H9 (cell line): ENCODE measurements around the gene ACOT6. TPM values are rescaled to one million over a fixed set of nuclear protein-coding genes. Genes with fewer than 3 reads are reported as not detected.
"Not testable (repeated sequence)": the region's sequence is repeated elsewhere in the genome, so short reads cannot be mapped to it uniquely, and the experiment has no call there.

ENCODE experiments used
- DNase-seq: peaks from one replicate; pipeline ENCODE4 v3.0.0-alpha.2; 2017
- H2AFZ ChIP-seq: one replicate; pipeline ENCODE4 v1.6.1; 2013; ENCODE audit warnings: mild to moderate bottlenecking, low read length, control low read depth, moderate library complexity
- H2AK5ac ChIP-seq: 2 replicates; pipeline ENCODE4 v1.6.1; 2013; ENCODE audit warnings: low read length, control low read depth, mixed read lengths; ENCODE audit not compliant: insufficient read length
- H2BK120ac ChIP-seq: one replicate; pipeline ENCODE4 v1.6.1; 2013; ENCODE audit warnings: low read depth, mild to moderate bottlenecking, low read length, control low read depth, inconsistent platforms; ENCODE audit not compliant: poor library complexity, severe bottlenecking
- H2BK12ac ChIP-seq: 2 replicates; pipeline ENCODE4 v1.6.1; 2013; ENCODE audit warnings: low read length, control low read depth, mixed read lengths, low read depth; ENCODE audit not compliant: insufficient read length
- H2BK15ac ChIP-seq: 2 replicates; pipeline ENCODE4 v1.6.1; 2013; ENCODE audit warnings: low read depth, low read length, control low read depth
- H2BK20ac ChIP-seq: one replicate; pipeline ENCODE4 v1.6.1; 2013; ENCODE audit warnings: low read depth, mild to moderate bottlenecking, low read length, control low read depth, inconsistent platforms; ENCODE audit not compliant: poor library complexity, severe bottlenecking
- H2BK5ac ChIP-seq: 2 replicates; pipeline ENCODE4 v1.6.1; 2013; ENCODE audit warnings: low read length, control low read depth, mixed read lengths; ENCODE audit not compliant: insufficient read length
- H3K14ac ChIP-seq: 2 replicates; pipeline ENCODE4 v1.6.1; 2013; ENCODE audit warnings: low read length, control low read depth; ENCODE audit not compliant: insufficient read depth
- H3K18ac ChIP-seq: 2 replicates; pipeline ENCODE4 v1.6.1; 2013; ENCODE audit warnings: low read depth, mild to moderate bottlenecking, mixed read lengths, low read length, control low read depth; ENCODE audit not compliant: insufficient read length
- H3K23ac ChIP-seq: 2 replicates; pipeline ENCODE4 v1.6.1; 2013; ENCODE audit warnings: low read length, control low read depth, mixed read lengths, low read depth; ENCODE audit not compliant: insufficient read length
- H3K23me2 ChIP-seq: 2 replicates; pipeline ENCODE4 v1.6.1; 2013; ENCODE audit warnings: low read depth, mild to moderate bottlenecking, mixed read lengths, low read length, control low read depth; ENCODE audit not compliant: insufficient read length, poor library complexity, severe bottlenecking
- H3K27ac ChIP-seq: 2 replicates; pipeline ENCODE4 v1.5.1; 2013; ENCODE audit warnings: low read length, control low read depth, mixed read lengths, low read depth; ENCODE audit not compliant: insufficient read length
- H3K27me3 ChIP-seq: 2 replicates; pipeline ENCODE4 v1.6.1; 2013; ENCODE audit warnings: low read length, control low read depth, inconsistent platforms; ENCODE audit not compliant: insufficient read depth
- H3K4ac ChIP-seq: 2 replicates; pipeline ENCODE4 v1.6.1; 2013; ENCODE audit warnings: low read depth, mild to moderate bottlenecking, control low read depth, inconsistent platforms, low read length, moderate library complexity
- H3K4me1 ChIP-seq: 2 replicates; pipeline ENCODE4 v1.6.1; 2013; ENCODE audit warnings: low read length, control low read depth, inconsistent platforms; ENCODE audit not compliant: insufficient read depth
- H3K4me2 ChIP-seq: 2 replicates; pipeline ENCODE4 v1.6.1; 2013; ENCODE audit warnings: low read length, control low read depth, mixed read lengths; ENCODE audit not compliant: insufficient read length, insufficient read depth
- H3K56ac ChIP-seq: 2 replicates; pipeline ENCODE4 v1.6.1; 2013; ENCODE audit warnings: low read depth, mild to moderate bottlenecking, mixed read lengths, low read length, control low read depth; ENCODE audit not compliant: insufficient read length
- H3K79me1 ChIP-seq: 2 replicates; pipeline ENCODE4 v1.6.1; 2013; ENCODE audit warnings: low read depth, mild to moderate bottlenecking, moderate library complexity, low read length, control low read depth, inconsistent platforms; ENCODE audit not compliant: insufficient read depth, poor library complexity, severe bottlenecking
- H3K79me2 ChIP-seq: 2 replicates; pipeline ENCODE4 v1.6.1; 2013; ENCODE audit warnings: low read length, control low read depth, inconsistent platforms; ENCODE audit not compliant: insufficient read depth
- H3K9ac ChIP-seq: 2 replicates; pipeline ENCODE4 v1.6.1; 2013; ENCODE audit warnings: low read length, control low read depth, mixed read lengths; ENCODE audit not compliant: insufficient read length; ENCODE audit errors: extremely low read depth
- H3K9me3 ChIP-seq: one replicate; pipeline ENCODE4 v1.6.1; 2013; ENCODE audit warnings: low read depth, low read length, inconsistent platforms; ENCODE audit not compliant: control insufficient read depth
- H3T11ph ChIP-seq: one replicate; pipeline ENCODE4 v1.6.1; 2013; ENCODE audit warnings: mild to moderate bottlenecking, low read length, control low read depth, inconsistent platforms
- H4K20me1 ChIP-seq: one replicate; pipeline ENCODE4 v1.6.1; 2013; ENCODE audit not compliant: control insufficient read depth, insufficient read length, insufficient read depth
- H4K5ac ChIP-seq: 2 replicates; pipeline ENCODE4 v1.6.1; 2013; ENCODE audit warnings: low read depth, mild to moderate bottlenecking, mixed read lengths, low read length, control low read depth; ENCODE audit not compliant: insufficient read length
- H4K8ac ChIP-seq: replicated peaks from 2 replicates; pipeline ENCODE4 v1.6.1; 2013; ENCODE audit warnings: low read length, control low read depth, mixed read lengths, low read depth; ENCODE audit not compliant: insufficient read length
- H4K91ac ChIP-seq: 2 replicates; pipeline ENCODE4 v1.6.1; 2013; ENCODE audit warnings: low read depth, mild to moderate bottlenecking, moderate library complexity, mixed read lengths, low read length, control low read depth; ENCODE audit not compliant: insufficient read length
- H3K27ac Mint-ChIP-seq, 3 experiments: 2 replicates in 2 of 3; 3 replicates in 1 of 3; pipeline ENCODE4 v1.8.0; 2020 to 2021; ENCODE audit warnings: mixed read lengths in 3 of 3, mild to moderate bottlenecking in 1 of 3, moderate library complexity in 1 of 3
- H3K27me3 Mint-ChIP-seq: 2 replicates; pipeline ENCODE4 v1.8.0; 2021; ENCODE audit warnings: low read depth, mild to moderate bottlenecking, moderate library complexity, mixed read lengths
- H3K36me3 Mint-ChIP-seq, 3 experiments: 2 replicates in 2 of 3; 3 replicates in 1 of 3; pipeline ENCODE4 v1.8.0; 2020 to 2021; ENCODE audit warnings: low read depth in 3 of 3, mixed read lengths in 3 of 3; ENCODE audit not compliant: insufficient read depth in 1 of 3
- H3K4me1 Mint-ChIP-seq, 2 experiments: 2 replicates each; pipeline ENCODE4 v1.8.0; 2020; ENCODE audit warnings: mixed read lengths in 2 of 2
- H3K4me3 Mint-ChIP-seq, 2 experiments: 2 replicates in 1 of 2; 3 replicates in 1 of 2; pipeline ENCODE4 v1.8.0; 2020 to 2021; ENCODE audit warnings: mild to moderate bottlenecking in 2 of 2, mixed read lengths in 2 of 2, moderate library complexity in 1 of 2
- H3K9me3 Mint-ChIP-seq, 2 experiments: 2 replicates in 1 of 2; 3 replicates in 1 of 2; pipeline ENCODE4 v1.8.0; 2020; ENCODE audit warnings: mild to moderate bottlenecking in 2 of 2, mixed read lengths in 2 of 2, moderate library complexity in 1 of 2
- WGBS: extraction: QIAGEN DNeasy Blood & Tissue Kit; methylation state at CpG from one replicate; pipeline ENCODE4 v1.1.7; 2013; ENCODE audit warnings: missing lambda C conversion rate, low lambda C conversion rate, mixed read lengths; ENCODE audit not compliant: insufficient read length; ENCODE audit errors: extremely low coverage; 5-methylcytosine and 5-hydroxymethylcytosine counted together
- total RNA-seq: library from RNA; stranded (reverse); gene quantifications from 2 replicates; pipeline ENCODE4 v1.2.1, GENCODE V29; 2021
- TF ChIP-seq, protein P1 (sequence below): fragments of 200-600 bp; sonication (generic); conservative IDR thresholded peaks from 3 replicates; pipeline ENCODE4 v1.8.0; 2021; ENCODE audit warnings: antibody characterized with exemption, mild to moderate bottlenecking

ACOT6 gene
- total RNA-seq, 1 experiment from 2014 or later: not detected

DNA sequence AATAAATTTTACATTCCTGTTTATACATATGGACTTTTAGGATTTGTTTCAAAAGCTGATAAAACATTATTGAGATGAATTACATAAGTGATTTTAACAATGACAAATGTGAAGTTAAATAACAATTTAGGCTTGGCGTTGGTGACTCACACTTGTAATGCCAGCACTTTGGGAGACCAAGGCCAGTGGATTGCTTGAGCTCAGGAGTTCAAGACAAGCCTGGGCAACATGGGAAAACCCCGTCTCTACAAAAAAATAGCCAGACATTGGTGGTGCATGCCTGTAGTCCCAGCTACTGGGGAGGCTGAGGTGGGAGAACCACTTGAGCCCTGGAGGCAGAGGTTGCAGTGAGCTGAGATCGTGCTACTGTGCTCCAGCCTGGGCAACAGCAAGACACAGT, 35.9 kb upstream of the ACOT6 start:
- Histone ChIP-seq H4K20me1 (no peaks in the 10 kb centered on the region), H3K18ac (no peak overlapping the region), H3K4me2 (no peak overlapping the region), H3K23me2 (no peaks in the 10 kb centered on the region), H3K23ac (no peak overlapping the region), H2BK120ac (no peak overlapping the region), H3K4me1 (no peaks in the 10 kb centered on the region), H3K14ac (no peak overlapping the region), H3K56ac (no peak overlapping the region), H4K5ac (no peak overlapping the region), H3K9ac (no peak overlapping the region), H3K27me3 (no peaks in the 10 kb centered on the region), H4K91ac (no peak overlapping the region), H2BK20ac (no peak overlapping the region), H3T11ph (no peak overlapping the region), H2AFZ (no peak overlapping the region), H4K8ac (no peak overlapping the region), H3K79me2 (no peaks in the 10 kb centered on the region), H3K27ac (no peak overlapping the region), H3K79me1 (no peaks in the 10 kb centered on the region), H3K9me3 (no peaks in the 10 kb centered on the region), H2AK5ac (no peak overlapping the region), H2BK5ac (no peak overlapping the region), H2BK15ac (no peak overlapping the region), H3K4ac (no peak overlapping the region), H2BK12ac (no peak overlapping the region)
- H3K27me3 Mint-ChIP-seq: no peaks in the 10 kb centered on the region
- no peak overlapping the region for H3K4me3 Mint-ChIP-seq
- peaks cover 0 to 1% of the 10 kb centered on the region in 2 experiments; a peak in 1 of 4 replicates for H3K4me1 Mint-ChIP-seq
- peaks cover 0 to 16% (median 6%) of the 10 kb centered on the region in 3 experiments; a peak in 5 of 7 replicates for H3K36me3 Mint-ChIP-seq
- no CpG with 5 or more reads among the region's 3 CpGs for WGBS
- no peak for DNase-seq
- H3K27ac Mint-ChIP-seq: no peak overlapping the region
- no peaks in the 10 kb centered on the region for H3K9me3 Mint-ChIP-seq
- TF ChIP-seq, protein P1, sequence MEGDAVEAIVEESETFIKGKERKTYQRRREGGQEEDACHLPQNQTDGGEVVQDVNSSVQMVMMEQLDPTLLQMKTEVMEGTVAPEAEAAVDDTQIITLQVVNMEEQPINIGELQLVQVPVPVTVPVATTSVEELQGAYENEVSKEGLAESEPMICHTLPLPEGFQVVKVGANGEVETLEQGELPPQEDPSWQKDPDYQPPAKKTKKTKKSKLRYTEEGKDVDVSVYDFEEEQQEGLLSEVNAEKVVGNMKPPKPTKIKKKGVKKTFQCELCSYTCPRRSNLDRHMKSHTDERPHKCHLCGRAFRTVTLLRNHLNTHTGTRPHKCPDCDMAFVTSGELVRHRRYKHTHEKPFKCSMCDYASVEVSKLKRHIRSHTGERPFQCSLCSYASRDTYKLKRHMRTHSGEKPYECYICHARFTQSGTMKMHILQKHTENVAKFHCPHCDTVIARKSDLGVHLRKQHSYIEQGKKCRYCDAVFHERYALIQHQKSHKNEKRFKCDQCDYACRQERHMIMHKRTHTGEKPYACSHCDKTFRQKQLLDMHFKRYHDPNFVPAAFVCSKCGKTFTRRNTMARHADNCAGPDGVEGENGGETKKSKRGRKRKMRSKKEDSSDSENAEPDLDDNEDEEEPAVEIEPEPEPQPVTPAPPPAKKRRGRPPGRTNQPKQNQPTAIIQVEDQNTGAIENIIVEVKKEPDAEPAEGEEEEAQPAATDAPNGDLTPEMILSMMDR: no peak

DNA sequence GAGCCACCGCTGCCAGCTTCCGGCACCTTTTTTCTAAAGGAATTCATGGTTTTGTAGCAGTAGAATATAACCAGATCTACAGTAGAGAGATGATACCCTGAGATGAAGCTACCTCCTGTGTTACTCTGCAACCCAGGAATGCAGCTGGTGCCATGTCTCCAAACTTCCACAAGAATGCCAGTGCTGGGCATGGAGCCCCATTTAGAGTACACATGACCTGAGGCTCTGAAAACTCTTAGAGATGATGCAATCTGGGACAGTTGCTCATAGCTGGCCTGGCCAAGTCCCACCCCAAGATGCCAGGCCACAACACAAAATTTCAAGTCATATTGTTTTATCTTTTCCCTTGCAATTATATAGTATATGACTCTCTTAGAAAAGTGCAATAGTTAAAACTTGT, 35.1 kb upstream of the ACOT6 start:
- H3K18ac ChIP-seq, H4K91ac ChIP-seq, H2BK120ac ChIP-seq, H3K27me3 ChIP-seq, H3K27ac ChIP-seq, H3K23ac ChIP-seq, H3K9me3 Mint-ChIP-seq, H3K23me2 ChIP-seq, H4K5ac ChIP-seq, H3K9me3 ChIP-seq, H3K56ac ChIP-seq, H3K27ac Mint-ChIP-seq, H3K4me1 Mint-ChIP-seq, H3K14ac ChIP-seq, H2AFZ ChIP-seq, H3K4me3 Mint-ChIP-seq, H3K27me3 Mint-ChIP-seq, H3K4me1 ChIP-seq, H4K8ac ChIP-seq, H2BK12ac ChIP-seq, H3K4me2 ChIP-seq, H2BK20ac ChIP-seq, H3K9ac ChIP-seq, H3K4ac ChIP-seq, DNase-seq, H3K79me1 ChIP-seq, H2AK5ac ChIP-seq, H2BK5ac ChIP-seq, H3T11ph ChIP-seq, H4K20me1 ChIP-seq, H2BK15ac ChIP-seq, H3K79me2 ChIP-seq: not testable (repeated sequence)
- no CpG with 5 or more reads among the region's 2 CpGs for WGBS
- H3K36me3 Mint-ChIP-seq: peaks cover 0 to 15% (median 6%) of the 10 kb centered on the region in 3 experiments; a peak in 5 of 7 replicates
